HepG2 (cell line): Measurements from ENCODE around the gene SMIM31. TPM values are rescaled to one million over a fixed set of nuclear protein-coding genes. Genes with fewer than 3 reads are reported as not detected.

ENCODE experiments used
- AFF4 ChIP-seq: sonication (generic); formaldehyde crosslinking; IDR thresholded peaks from 2 replicates; pipeline ENCODE4 v1.4.0; 2020; ENCODE audit warnings: missing genetic modification reagents
- ARID3A ChIP-seq: IDR thresholded peaks from 2 replicates; pipeline ENCODE4 v1.6.1; 2012; ENCODE audit warnings: low read depth, low read length, improper control_type of control experiment
- ARNT2 ChIP-seq: sonication (generic); formaldehyde crosslinking; IDR thresholded peaks from 2 replicates; pipeline ENCODE4 v1.8.0; 2022; ENCODE audit warnings: mild to moderate bottlenecking, low read depth, missing genetic modification reagents, moderate library complexity
- BCLAF1 ChIP-seq: fragments of 450-650 bp; IDR thresholded peaks from 2 replicates; pipeline ENCODE4 v1.6.1; 2017; ENCODE audit warnings: mild to moderate bottlenecking
- ELF3 ChIP-seq: IDR thresholded peaks from 2 replicates; pipeline ENCODE4 v1.6.1; 2016; ENCODE audit warnings: missing genetic modification reagents, missing compliant biosample characterization
- HOXD1 ChIP-seq: sonication (generic); formaldehyde crosslinking; IDR thresholded peaks from 2 replicates; pipeline ENCODE4 v1.5.0; 2020; ENCODE audit warnings: missing genetic modification reagents
- ZNF253 ChIP-seq: sonication (generic); formaldehyde crosslinking; IDR thresholded peaks from 2 replicates; pipeline ENCODE4 v1.8.0; 2022; ENCODE audit warnings: mild to moderate bottlenecking, missing genetic modification reagents, borderline replicate concordance
- polyA plus RNA-seq, 8 experiments: library from polyadenylated mRNA; depleted of rRNA in 3 of 8; stranded (reverse) in 7 of 8; unstranded in 1 of 8; fragments of >200 nt; fragmentation: Illumina TruSeq in 4 of 8; extraction: Trizol in 4 of 8; gene quantifications; 2 replicates each; pipeline versions ENCODE4 v1.2.1 to v1.2.3, GENCODE V29; 2011 to 2016; ENCODE audit warnings: low read depth in 4 of 8, missing spikeins in 1 of 8, mixed read lengths in 1 of 8; ENCODE audit not compliant: insufficient read depth in 1 of 8
- total RNA-seq, 5 experiments: library from RNA; depleted of rRNA; stranded (reverse); fragments of >200 nt; fragmentation: Illumina TruSeq; extraction: Trizol; gene quantifications; 2 replicates each; pipeline ENCODE4 v1.2.3, GENCODE V29; 2016; ENCODE audit warnings: low read depth in 1 of 5

The SMIM31 gene
- total and polyA plus RNA-seq, 2 of the 13 experiments (the other 11 are each of a cell fraction or from before 2014, with no cell fraction given), result not detected

DNA sequence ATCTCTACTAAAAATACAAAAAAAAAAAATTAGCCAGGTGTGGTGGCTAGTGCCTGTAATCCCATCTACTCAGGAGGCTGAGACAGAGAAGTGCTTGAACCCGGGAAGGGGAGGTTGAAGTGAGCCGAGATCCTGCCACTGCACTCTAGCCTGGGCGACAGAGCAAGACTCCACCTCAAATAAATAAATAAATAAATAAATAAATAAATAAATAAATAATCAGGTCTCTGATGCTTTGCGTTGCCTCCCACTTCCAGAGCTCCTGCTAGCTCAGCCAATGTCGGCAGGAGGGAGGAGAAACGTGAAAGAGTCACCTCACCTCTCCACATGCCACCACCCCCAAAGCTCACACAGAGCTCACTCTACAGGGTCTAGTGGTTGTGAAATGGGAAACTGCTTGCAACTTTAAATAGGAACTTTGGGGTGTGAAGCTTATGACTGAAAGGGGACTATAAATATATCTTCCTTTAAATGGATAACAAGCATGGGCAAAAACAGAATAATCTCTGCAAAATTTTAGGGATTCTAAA lies 7.9 kb downstream of the SMIM31 start (continued):
- TF ChIP-seq BCLAF1, result no peak
- no peak for TF ChIP-seq ZNF253 (CRISPR knock-in tag)
- no peak for TF ChIP-seq HOXD1 (CRISPR knock-in tag)
- no peak for TF ChIP-seq ARNT2
- no peak for TF ChIP-seq ARID3A
- no peak for TF ChIP-seq ELF3 (CRISPR knock-in tag)
- no peak for TF ChIP-seq AFF4 (CRISPR knock-in tag)
